Non-pigmented ciliary epithelial cell (primary cell): ENCODE measurements around the gene RASL10A.

Experiments used
- DNase-seq: peaks from one replicate; pipeline ENCODE4 v3.0.0-alpha.2; 2010; ENCODE audit warnings: low read depth

Gene RASL10A

DNA sequence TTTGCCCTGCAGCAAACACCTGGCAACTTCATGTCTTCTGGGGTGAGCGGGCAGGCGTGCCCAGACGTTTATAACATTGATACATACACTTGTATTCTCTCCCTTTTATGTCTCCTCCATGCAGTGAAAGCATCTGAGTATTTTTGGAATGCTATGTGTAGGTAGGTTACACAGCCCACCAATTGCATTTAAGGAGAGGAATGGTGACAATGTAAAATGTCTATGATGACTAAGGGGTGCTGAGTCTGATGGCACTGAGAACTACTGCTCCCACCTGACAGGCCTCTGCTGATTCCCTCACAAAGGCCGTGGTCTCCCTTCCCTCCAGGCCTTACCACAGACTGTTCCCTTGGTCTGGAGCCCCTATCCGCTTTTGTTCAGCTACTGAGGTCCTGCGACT lies 22.9 kb upstream of the RASL10A start:
- no peak for DNase-seq

DNA sequence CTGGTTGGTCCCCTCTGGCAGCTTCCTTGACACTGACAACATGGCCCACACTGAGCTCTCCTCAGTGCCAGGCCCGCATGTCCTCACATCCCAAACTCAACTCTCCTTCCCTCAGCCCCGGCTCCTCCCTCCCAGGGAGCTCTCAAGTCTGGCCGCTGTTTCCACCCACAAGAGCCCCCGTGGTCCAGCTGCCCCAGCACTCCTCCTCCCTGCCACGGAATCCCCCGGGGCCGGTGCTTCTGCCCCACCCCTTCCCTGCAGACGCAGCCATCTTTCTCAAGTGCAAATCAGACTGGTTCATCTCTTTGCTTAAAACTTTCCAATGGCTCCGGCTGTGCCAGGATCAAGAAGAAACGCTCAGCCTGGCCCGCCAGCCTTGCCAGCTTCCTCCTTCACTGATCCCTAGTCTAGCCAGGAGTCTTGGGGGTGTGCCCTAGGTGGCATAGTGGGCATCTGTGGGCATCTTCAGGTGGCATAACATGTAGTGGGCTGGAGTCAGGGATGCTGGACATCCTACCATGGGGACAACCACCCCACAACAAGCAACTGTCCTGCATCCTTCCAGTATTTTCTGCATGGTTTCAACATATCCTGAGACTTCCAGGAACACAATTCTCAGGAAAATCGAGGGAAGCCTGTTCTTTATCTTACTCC lies 22.3 kb upstream of the RASL10A start:
- DNase-seq: no peak

DNA sequence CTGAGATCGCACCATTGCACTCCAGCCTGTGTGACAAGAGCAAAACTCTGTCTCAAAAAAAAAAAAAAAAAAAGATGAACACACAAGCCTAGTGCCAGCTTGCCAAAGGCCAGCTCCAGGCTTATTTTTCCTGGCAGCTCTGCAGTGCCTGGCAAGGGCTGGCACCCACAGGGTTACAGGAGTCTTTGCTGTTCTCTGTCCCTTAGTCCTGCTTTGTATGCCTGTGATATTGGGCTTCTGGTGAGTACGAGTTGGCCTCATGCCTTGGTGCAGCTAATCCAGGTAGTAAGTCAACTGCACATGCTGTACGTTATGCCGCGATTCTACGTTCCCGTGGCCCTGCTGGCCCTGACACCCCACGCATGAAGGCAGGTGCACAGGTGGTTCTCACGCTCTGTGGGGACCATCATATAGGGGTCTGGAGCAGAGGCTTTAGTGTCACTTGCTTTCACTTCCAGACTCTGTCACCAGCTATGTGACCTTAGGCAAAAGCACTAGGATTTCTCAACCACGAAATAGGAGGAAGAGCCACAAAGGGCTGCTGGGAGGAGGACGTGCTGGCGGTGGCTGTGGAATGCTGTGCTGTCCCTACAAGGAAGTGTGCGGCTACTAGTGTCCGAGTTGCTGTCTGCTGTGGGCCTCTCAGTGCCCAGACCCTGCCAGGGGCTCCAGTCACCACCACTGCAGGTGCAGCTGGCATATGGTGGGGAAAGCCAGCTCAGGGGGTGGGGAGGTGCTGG lies 21.4 kb upstream of the RASL10A start:
- DNase-seq: no peak

DNA sequence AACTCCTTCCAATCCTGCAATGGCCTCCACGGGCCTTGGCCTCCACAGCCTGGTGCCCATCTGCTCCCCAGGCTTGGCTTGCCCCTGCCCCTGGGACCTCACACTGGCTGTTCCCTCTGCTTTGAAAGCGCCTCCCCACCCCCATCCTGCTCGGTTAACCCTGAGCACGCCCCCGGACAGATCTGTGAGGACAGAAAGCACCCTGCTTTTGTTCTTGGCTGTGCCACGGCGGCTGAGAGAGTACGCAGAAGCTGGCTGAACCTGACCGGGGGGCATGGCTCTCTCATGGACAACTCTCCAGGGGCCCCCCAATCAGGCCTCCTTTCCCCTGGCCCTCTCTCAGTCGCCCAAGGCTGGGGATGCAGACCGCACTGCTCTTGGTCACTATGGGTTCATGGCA lies 20.2 kb upstream of the RASL10A start:
- DNase-seq: no peak

DNA sequence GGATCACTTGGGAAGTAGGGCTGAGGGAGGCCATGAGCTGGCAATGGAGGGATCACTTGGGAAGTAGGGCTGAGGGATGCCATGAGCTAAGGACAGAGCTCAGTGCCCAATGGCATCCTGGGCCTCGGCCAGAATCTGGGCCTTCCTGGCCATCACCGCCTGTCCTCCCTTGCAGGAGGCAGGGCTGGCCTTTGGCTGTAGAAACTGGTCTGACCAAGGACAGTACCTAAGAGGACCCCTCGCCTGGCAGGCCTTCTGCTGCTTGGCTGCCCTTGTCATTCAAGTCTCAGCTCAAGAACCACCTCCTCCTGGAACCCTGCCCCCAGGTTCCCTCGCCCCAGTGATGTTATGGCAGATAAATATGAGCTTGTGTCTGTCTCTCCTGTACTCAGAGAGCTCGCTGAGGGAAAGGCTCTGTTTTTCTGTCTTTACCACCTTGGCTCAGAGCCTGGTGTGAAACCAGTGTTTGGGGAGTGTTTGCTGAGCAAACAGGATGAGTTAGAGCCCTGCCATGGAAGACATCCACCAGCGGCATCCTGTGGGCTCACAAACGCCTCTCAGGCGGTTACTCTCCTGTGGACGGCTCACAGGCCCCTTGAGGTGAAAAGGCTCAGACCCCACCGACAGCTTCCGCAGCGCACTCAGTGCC lies 19.3 kb upstream of the RASL10A start:
- DNase-seq: no peak

DNA sequence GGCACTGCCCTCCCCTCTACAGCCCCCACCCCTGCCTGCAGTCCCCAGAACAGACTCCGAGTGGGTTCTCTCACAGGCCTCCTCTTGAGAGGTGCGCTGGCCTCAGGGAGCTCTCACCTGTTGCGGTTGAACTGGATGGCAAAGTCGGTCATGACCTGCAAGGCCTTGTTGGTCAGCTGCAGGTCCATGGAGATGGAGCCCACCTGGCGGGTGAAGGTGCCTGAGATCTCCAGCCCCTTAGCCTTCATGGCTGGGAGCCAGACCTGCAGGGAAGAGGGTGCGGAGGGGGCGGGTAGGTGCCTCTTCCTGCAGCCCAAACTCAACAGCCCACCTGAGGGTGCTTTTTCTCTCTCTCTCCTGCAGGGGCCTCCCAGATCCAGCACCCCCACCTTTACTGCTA lies 18.7 kb upstream of the RASL10A start:
- no peak for DNase-seq

DNA sequence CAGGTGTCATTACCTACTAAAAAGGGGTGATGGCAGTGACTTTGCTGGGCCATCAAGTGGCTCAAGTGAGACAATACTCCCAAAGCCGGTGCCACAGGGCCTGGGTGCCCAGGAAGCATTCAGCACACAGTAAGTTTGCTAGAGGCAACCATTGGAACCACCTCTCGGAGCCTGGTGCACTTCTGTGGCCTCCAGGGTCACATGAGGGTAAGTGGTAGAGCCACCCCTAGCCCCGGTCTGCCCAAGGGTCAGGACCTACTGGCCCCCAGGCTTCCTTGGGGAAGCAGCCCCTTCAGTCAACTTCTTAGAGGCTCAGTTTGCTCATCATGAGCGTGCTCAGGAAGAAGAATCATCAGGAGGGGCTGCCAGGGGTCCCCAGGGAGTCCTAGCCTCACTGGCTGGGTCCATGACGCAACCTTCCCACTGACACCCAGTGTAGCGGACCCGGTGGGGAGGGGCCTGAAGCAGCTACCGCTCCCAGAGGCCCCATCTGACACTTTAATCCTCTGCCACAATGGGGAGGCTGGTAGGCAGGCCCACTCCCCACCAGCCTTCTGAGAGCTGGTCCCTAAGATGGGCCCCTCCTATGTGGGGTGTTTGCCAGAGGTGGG lies 17.5 kb upstream of the RASL10A start:
- no peak for DNase-seq

DNA sequence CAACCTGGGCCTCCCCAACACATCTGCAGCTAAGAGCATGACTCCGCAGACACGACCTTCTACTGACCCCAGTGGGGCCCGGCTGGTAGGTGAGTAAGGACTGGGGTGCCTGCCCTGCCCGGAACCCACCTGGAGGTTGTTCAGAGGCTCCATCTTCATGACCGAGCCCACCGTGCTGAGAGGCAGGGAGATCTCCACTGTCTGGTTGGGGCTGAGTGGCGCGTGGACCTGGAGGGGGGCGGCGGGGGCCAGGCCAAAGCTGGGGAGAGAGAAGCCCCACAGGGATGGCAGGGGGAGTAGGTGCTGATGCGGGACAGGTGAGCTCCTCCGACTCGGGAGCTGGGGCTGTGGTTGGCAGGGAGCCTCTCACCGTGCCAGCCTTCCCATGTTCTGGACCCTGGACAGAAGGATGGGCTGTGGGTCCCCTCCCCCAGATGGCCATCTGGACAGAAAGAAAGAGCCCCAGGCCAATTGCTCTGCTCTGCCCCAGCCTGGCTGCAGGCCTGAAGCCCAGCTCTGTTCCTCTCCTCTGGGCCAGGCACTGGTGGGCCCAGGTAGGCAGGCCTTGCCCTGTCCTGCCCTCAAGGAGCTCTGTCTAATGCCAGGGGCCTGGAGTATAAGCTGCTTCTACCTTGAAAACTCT lies 16.3 kb upstream of the RASL10A start:
- no peak for DNase-seq

DNA sequence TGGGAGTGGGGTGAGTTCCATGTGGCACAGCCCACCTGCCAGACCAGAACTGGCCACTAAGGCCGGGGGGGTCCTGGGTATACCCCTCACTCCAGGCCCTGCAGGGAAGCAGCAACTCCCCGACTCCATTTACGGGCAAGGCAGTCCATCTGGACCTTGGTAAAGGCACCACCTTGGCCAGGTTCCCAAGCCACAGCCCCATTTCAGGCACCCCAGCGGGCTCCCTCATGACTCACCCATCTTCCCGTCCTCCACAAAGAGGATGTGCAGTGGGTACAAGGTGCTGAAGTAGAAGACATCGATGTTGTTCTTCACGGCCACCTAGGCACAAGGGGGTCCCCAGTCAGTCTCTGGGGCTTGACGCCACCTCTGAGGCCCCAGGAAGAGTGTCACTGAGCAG lies 15.7 kb upstream of the RASL10A start:
- no peak for DNase-seq

DNA sequence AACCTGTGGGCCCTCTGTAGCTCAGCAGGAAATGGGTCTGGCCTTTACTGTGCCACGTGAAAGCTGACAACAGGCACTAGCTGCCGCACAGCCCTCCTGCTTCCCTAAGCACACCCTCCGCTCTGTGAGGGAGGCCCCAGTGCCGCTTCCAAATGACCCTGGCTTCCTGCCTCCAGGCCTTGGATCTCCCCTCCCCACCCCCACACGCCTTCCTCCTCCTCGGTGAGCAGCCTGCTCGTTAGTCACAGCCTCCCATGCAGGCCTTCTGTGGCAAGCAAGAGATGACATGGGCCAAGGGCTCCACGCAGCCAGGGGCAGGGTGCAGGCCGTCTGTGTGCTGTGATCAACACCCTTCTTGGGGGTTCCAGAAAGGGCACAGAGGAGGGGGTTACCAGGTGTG lies 15.3 kb upstream of the RASL10A start:
- DNase-seq: no peak

DNA sequence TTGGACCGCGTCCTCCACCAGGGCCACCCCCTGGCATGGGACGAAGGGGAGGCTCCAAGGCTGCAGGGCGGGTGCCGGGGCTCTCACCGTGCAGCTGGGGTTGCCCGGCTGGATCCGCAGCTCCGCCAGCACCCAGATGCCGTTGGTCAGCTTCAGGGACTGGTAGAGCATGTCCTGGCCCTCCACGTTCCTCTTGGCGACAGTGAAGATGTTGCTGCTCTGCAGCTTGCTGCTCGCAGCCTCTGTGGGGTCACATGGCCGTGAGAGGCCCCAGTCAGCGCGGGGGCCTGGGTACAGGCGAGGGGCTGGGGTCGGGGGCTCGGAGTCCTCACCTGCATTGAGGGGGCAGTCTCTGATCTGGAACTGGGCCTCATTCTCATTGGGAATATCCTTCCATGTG lies 14.8 kb upstream of the RASL10A start:
- DNase-seq: no peak

DNA sequence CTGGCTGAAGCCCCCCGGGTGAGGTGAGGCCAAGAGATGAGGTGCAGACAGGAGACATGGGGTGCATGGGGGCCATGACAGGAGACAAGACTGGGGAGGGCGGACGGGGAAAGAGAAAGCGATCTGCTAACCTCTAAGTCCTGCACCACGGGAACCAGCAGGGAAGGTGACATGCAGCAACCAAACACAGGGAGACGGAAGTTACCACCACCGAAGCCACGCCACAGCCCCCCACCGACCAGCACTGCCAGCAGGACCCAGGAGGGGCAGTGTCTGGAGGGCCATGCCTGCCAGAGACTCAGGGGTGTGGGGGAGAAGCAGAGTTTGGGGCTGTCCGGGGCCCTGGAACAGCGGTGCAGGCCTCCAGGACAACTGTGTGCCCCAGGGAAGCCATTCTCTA lies 14.1 kb upstream of the RASL10A start:
- DNase-seq: no peak

DNA sequence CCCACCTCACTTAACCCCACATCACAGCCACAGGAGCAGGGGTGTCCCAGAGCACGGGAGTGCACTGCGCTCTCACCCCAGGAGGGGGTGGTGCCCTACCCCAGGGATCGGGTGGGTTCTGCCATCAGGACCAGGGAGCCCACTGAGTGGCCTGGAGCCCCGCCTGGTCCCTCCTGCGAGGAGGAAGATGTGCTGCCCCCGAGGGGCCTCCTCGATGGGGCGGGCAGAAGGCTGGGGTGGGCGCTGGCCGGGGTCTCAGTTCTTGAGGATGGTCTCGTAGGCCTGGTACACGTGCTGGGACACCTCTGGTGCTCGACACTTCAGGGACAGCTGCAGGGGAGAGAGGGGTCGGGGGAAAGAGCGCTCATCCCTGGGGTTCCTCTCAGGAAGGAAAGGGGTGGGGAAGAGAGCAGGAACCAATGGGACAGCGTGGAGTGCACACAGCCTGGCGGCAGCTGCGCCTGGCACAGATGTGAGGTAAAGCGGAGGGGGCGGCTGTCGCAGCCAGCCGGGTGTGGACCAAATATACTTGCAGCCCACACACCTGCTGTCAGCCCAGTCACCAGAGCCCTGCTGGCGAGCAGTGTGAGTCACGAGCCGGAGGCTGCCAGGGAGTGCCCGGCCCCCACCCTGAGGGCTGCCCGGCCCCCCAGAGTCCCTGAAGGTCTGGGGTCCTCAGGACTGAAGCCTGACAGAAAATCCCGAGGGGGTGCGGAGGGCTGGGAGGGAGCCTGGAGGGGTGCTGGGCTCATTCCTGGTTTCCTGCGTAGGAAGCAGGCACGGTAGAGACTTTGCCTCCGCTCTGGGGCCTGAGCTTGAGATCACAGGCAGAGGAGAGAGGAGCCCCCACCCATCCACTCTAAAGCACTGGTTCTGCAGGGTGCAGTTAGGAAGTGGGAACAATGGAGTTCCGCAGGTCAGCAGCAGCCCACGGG lies 13.3 kb upstream of the RASL10A start:
- no peak for DNase-seq

DNA sequence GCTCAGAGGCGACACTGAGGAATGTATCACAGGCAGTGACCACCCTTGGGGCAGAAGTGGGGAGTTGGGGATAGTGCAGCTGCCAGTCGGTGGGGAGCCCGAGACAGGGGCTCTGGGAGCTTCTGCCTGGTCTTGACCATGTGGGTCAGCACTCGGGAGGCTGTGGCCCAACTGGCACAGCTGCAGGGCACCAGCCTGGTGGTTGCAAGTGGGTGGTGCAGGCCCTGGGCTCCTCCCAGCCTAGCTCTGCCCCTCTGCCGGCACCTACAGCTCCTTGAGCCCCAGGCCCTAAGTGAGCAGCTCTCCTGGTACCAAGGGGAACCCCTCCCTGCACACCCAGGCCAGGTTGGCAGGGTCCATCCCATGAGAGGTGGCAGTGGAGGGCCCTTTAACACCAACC lies 12.6 kb upstream of the RASL10A start:
- DNase-seq: no peak

DNA sequence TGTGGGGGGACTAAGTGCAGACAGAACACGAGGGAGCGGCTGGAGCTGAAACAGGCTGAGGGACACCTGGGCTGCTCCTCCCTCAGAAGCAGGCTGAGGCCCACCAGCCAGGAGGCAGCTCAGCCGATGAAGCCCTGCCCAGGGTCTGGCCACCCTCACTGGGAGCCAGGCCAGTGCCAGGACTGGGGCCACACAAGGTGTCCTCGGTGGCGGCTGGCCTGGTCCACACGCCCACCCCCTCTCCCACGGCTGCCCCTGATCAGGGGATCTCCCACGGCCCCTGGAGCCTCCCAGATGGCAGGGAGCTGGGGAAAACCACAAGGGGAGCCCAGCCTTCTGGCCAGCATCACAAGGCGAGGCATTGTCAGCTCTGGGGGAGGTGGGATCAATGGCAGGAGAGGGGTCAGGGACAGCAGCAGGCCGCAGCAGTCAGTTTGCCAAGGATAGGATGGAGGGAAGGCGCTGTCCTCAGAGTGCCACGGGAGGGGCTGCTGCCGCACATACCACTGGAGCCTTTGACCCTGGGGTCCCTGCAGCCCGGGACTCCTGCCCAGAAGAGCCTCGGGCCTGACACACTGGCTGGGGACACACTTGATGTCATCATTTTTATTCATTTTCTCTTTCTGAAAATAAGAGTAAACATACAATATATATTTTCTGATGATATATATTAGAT lies 11.7 kb upstream of the RASL10A start:
- DNase-seq: no peak

DNA sequence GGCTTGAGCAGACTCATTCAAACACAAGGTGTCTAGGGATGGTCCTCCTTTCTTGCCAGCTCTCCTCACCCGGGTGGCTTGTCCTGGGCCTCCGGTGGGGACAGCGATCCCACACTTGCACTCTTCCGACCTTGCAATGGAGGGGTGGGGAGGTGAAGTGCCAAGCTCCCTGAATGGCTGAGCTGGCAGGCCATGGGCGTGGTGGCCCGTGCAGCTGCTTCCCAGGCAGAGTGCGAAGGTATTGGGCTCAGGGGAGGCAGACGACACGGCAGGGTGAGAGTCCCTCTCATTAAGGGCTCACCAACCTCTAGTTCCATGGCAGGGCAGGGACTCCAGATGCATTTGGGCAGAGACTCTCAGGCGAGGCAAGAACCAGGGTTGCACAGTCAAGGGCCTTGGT lies 11.0 kb upstream of the RASL10A start:
- DNase-seq: no peak

DNA sequence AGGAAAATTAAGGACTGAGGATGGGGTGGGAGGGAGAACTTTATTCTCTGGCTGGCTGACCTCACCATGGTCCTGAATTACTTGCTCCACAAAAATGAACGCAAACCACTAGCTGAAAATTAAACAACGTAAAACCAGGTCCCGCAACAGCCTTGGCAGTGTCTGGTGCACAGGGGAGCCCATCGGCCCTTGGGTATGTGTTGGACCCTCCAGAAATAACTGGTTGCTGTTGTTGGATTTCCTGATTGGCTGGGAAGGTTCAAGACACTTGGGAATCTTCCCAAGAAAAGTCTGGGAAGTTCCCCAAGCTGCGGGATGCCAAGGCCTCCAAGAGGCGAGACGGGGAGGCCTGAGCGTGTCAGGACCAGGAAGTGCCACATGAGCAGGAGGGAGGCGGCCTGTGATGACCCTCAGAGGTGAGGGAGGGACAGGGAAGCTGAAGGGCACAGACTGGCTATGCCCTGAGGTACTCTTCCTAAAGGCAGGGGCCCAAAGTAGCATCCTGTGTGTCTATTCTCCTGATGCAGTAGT lies 10.4 kb upstream of the RASL10A start:
- no peak for DNase-seq

DNA sequence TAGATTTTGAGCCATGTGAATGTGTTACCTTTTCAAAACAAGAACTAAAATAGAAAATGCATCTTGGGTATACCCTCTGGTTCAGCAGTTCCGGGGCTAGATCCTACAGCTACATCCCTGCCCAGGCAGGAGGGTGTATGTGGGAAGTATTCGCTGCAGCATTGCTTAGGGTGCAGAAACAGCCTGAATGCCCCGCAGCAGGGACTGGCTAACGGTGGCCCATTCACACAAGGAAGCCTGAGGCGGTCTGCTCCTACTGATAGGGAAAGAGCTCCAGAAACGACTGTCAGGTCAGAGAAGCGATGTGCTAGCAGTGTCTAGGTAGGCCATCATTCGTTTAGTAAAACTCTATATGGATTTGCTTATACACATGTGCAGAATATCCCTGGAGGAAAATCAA lies 9.9 kb upstream of the RASL10A start:
- no peak for DNase-seq

DNA sequence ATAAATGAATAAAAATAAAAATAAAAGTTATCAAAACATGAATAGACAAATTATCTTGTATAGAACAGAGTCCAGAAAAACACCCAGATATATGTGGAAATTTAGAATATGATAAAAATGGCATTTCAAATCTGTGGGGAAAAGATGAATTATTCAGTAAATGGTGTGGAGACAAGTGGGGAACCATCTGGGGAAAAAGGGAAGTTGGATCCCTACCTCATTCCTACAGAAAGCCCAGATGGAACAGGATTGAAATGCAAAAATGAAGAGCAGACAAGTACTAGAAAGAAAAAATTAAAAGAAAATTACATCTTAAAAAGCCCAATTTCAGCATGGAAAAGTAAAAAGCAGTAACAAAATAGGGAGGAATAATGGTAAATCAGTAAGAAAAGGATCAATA lies 8.1 kb upstream of the RASL10A start:
- DNase-seq: no peak

DNA sequence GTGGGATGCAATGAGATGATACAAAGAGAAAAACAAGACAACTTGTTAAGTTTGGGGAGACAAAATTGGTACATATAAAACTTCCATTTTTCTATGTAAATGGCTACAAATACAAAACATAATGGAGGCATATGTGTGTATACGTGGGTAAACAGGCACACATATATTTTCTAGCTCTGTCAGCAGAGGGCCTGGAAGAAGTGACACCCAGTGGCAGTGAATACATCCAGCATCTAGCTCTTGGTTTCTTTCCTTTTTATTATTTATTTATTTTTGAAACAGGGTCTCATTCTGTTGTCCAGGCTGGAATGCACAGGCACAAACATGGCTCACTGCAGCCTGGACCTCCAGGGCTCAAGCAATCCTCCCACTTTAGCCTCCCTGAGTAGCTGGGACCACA lies 5.0 kb upstream of the RASL10A start:
- no peak for DNase-seq

DNA sequence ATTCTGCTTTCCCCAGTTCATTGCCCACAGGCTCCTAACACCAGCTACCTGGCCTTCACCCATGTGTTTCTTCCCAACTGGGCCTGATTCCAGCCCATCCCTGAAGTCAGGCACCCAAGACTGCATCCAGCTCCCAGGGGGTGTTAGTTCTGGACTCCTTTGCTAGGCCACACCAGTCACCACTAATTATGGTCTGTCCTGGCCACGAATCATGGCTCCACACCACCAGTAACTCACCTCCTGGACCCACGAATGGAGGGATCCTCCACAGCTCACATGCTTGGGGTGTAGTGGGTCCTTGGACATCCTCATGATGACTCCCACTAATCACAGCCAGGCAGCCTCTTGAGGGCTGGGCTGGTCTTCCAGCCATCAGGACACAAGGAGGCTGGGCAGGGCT lies 3.6 kb upstream of the RASL10A start:
- DNase-seq: no peak
